Neuron (in vitro differentiated cells): ENCODE results near the gene CROCC2.

Experiments
- H2AFZ ChIP-seq: one replicate; pipeline ENCODE4 v1.6.1; 2013; ENCODE audit warnings: low read depth, mild to moderate bottlenecking, inconsistent platforms, low read length, moderate library complexity
- H3K27me3 ChIP-seq: one replicate; pipeline ENCODE4 v1.6.1; 2013; ENCODE audit warnings: low read length; ENCODE audit not compliant: insufficient read depth
- H3K36me3 ChIP-seq: one replicate; pipeline ENCODE4 v1.6.1; 2013; ENCODE audit warnings: low read length; ENCODE audit not compliant: insufficient read depth
- H3K4me1 ChIP-seq: one replicate; pipeline ENCODE4 v1.6.1; 2013; ENCODE audit warnings: low read length; ENCODE audit not compliant: insufficient read depth
- H3K4me3 ChIP-seq: 2 replicates; pipeline ENCODE4 v1.5.1; 2013; ENCODE audit warnings: mild to moderate bottlenecking, low read length, moderate library complexity
- H3K9me3 ChIP-seq: one replicate; pipeline ENCODE4 v1.6.1; 2013; ENCODE audit warnings: low read length

Gene CROCC2

GRCh38 chr2:240899468-240899865 lies 6.7 kb upstream of the CROCC2 start:
- peaks cover 6% of the 10 kb centered on the region for H3K9me3 ChIP-seq
- no peak overlapping the region for H2AFZ ChIP-seq
- no peaks in the 10 kb centered on the region for H3K4me1 ChIP-seq
- H3K4me3 ChIP-seq: no peak overlapping the region
- H3K27me3 ChIP-seq: peaks cover 6% of the 10 kb centered on the region
- no peaks in the 10 kb centered on the region for H3K36me3 ChIP-seq

GRCh38 chr2:240900141-240900860 lies 5.8 kb upstream of the CROCC2 start:
- H2AFZ ChIP-seq: no peak overlapping the region
- H3K4me3 ChIP-seq: no peak overlapping the region
- H3K36me3 ChIP-seq: no peaks in the 10 kb centered on the region
- peaks cover 2% of the 10 kb centered on the region for H3K4me1 ChIP-seq
- peaks cover 10% of the 10 kb centered on the region for H3K27me3 ChIP-seq
- peaks cover 6% of the 10 kb centered on the region for H3K9me3 ChIP-seq

GRCh38 chr2:240901986-240902614 lies 4.0 kb upstream of the CROCC2 start:
- peaks cover 6% of the 10 kb centered on the region for H3K9me3 ChIP-seq

GRCh38 chr2:240902615-240903041 lies 3.5 kb upstream of the CROCC2 start:
- no peaks in the 10 kb centered on the region for H3K36me3 ChIP-seq
- no peak overlapping the region for H3K4me3 ChIP-seq
- no peak overlapping the region for H2AFZ ChIP-seq

More at GRCh38 chr2:240901986-240902614, 4.0 kb upstream of the CROCC2 start:
- Histone ChIP-seq H3K27me3 (peaks cover 12% of the 10 kb centered on the region), H3K4me3 (no peak overlapping the region), H3K4me1 (peaks cover 14% of the 10 kb centered on the region), H2AFZ (no peak overlapping the region), H3K36me3 (no peaks in the 10 kb centered on the region)

GRCh38 chr2:240903191-240904060 lies 2.7 kb upstream of the CROCC2 start:
- Histone ChIP-seq H3K36me3 (no peaks in the 10 kb centered on the region), H3K4me3 (no peak overlapping the region), H2AFZ (no peak overlapping the region), H3K27me3 (peaks cover 15% of the 10 kb centered on the region), H3K9me3 (peaks cover 6% of the 10 kb centered on the region), H3K4me1 (peaks cover 14% of the 10 kb centered on the region)

More at GRCh38 chr2:240902615-240903041, 3.5 kb upstream of the CROCC2 start:
- peaks cover 14% of the 10 kb centered on the region for H3K4me1 ChIP-seq
- H3K9me3 ChIP-seq: peaks cover 6% of the 10 kb centered on the region
- H3K27me3 ChIP-seq: peaks cover 15% of the 10 kb centered on the region

- no peaks in the 10 kb centered on the region for H3K36me3 ChIP-seq
- H3K4me1 ChIP-seq: peaks cover 14% of the 10 kb centered on the region
- H3K9me3 ChIP-seq: peaks cover 6% of the 10 kb centered on the region
- H3K27me3 ChIP-seq: peaks cover 13% of the 10 kb centered on the region
- H3K4me3 ChIP-seq: no peak overlapping the region
- no peak overlapping the region for H2AFZ ChIP-seq
Observed at GRCh38 chr2:240904216-240905175, 1.6 kb upstream of the CROCC2 start.

GRCh38 chr2:240905176-240905781 lies 857 bp upstream of the CROCC2 start:
- Histone ChIP-seq H3K36me3 (no peaks in the 10 kb centered on the region), H3K4me1 (peaks cover 14% of the 10 kb centered on the region), H3K27me3 (peaks cover 19% of the 10 kb centered on the region), H3K9me3 (peaks cover 6% of the 10 kb centered on the region), H3K4me3 (no peak overlapping the region), H2AFZ (no peak overlapping the region)

- no peaks in the 10 kb centered on the region for H3K36me3 ChIP-seq
- no peak overlapping the region for H2AFZ ChIP-seq
- peaks cover 14% of the 10 kb centered on the region for H3K4me1 ChIP-seq
- H3K4me3 ChIP-seq: no peak overlapping the region
- peaks cover 22% of the 10 kb centered on the region for H3K27me3 ChIP-seq
- no peaks in the 10 kb centered on the region for H3K9me3 ChIP-seq
Observed at GRCh38 chr2:240906911-240907590, 915 bp downstream of the CROCC2 start.

- H3K36me3 ChIP-seq: no peaks in the 10 kb centered on the region
Observed at GRCh38 chr2:240909216-240909974, 3.3 kb downstream of the CROCC2 start.

GRCh38 chr2:240911641-240912265 lies 5.6 kb downstream of the CROCC2 start:
- H3K4me3 ChIP-seq: no peak overlapping the region
- H2AFZ ChIP-seq: no peak overlapping the region
- H3K4me1 ChIP-seq: no peaks in the 10 kb centered on the region
- H3K9me3 ChIP-seq: no peaks in the 10 kb centered on the region
- H3K36me3 ChIP-seq: no peaks in the 10 kb centered on the region
- H3K27me3 ChIP-seq: peaks cover 42% of the 10 kb centered on the region

More at GRCh38 chr2:240909216-240909974, 3.3 kb downstream of the CROCC2 start:
- Histone ChIP-seq H3K4me1 (peaks cover 14% of the 10 kb centered on the region), H2AFZ (no peak overlapping the region), H3K27me3 (peaks cover 37% of the 10 kb centered on the region), H3K4me3 (no peak overlapping the region), H3K9me3 (no peaks in the 10 kb centered on the region)
